Measurements from ENCODE around the gene UGT1A4.
"Not testable (repeated sequence)": the region's sequence is repeated elsewhere in the genome, so short reads cannot be mapped to it uniquely, and the experiment has no call there.

The UGT1A4 gene

DNA sequence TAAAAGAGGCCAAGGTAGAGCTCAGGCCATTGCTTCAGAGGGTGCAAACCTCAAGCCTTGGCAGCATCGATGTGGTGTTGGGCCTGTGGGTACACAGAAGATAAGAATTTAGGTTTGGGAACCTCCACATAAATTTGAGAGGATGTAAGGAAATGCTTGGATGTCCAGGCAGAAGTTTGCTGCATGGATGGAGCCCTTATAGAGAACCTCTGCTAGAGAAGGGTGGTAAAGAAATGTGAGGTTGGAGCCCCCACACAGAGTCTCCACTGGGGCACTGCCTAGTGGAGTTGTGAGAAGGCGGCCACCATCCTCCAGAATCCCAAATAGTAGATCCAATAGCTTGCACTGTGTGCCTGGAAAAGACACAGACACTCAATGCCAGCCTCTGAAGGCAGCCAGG is 32.2 kb downstream of the UGT1A4 start:
- DNase-seq (ENCODE audit: low spot score) = not testable (repeated sequence)

DNA sequence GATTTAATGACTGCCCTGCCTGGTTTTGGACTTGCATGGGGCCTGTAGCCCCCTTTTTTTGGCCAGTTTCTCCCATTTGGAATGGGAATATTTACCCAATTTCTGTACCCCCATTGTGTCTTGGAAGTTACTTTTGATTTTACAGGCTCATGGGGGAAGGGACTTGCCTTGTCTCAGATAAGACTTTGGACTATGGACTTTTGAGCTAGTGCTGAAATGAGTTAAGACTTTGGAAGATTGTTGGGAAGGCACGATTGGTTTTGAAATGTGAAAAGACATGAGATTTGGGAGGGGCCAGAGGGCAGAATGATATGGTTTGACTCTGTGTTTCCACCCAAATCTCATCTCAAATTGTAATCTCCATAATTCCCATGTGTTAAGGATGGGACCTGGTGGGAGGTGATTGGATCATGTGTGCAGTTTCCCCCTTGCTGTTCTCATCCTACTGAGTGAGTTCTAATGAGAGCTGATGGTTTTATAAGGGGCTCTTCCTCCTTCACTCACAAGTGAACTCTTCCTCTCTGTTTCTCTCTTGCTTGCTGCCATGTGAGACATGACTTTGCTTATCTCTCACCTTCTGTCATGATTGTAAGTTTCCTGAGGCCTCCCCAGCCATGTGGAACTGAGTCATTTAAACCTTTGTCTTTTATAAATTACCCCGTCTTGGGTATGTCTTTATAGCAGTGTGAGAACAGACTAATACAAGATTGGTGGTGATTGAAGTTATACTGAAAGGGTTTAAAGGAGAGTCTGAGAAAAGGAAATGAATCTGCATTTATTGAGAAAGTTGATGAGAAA is 32.9 kb downstream of the UGT1A4 start:
- DNase-seq (ENCODE audit: low spot score) = not testable (repeated sequence)

DNA sequence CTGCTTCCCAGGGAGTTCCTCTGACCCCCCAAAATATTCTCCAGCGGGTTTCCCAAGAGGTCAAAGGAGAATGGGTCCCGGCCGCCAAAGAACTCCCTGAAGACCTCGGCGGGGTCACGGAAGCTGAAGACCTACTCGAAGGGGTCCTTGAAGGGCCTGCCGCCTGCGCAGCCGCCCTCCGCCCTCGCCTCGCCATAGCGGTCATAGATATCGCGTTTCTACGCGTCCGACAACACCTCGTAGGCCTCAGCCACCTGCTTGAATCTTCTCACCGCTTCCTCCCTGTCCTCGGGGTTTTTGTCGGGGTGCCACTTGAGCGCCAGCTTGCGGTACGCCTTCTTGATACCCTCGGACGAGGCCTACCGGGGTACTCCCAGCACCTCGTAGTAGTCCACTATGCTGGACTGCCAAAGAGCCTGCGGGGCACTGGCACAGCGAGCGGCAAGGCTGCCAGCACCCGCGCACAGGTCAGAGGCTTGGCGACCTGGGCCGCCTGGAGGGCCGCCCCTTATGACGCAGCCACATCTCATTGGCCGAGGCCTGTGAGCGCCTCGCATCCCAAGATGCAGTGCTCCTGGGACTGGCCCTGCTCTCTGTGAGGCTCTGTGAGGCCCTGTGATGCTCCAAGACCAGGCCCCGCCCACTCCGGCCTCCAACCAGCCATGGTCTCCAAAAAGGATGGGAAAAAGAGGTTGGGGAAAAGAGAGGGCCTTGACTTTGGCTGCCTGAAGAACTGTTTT is 36.5 kb downstream of the UGT1A4 start:
- no peak for DNase-seq (ENCODE audit: low spot score)

DNA sequence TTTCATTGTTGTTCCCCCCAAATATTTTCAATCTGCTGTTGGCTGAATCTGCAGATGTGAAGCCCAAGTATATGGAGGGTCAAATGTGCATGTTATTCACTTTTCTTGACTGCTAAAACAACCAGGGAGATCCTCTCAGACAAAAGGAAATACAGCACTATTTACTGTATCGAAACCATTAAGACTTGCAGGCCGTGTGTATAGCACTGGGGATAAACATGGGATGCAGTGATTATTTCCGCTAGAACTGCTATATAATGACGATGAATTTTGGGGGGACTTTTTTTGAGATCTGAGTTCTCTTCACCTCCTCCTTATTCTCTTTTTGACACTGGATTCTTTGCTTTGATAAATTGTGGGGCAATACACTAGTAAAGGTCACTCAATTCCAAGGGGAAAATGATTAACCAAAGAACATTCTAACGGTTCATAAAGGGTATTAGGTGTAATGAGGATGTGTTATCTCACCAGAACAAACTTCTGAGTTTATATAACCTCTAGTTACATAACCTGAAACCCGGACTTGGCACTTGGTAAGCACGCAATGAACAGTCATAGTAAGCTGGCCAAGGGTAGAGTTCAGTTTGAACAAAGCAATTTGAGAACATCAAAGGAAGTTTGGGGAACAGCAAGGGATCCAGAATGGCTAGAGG is 38.0 kb downstream of the UGT1A4 start:
- DNase-seq (ENCODE audit: low spot score) = no peak

DNA sequence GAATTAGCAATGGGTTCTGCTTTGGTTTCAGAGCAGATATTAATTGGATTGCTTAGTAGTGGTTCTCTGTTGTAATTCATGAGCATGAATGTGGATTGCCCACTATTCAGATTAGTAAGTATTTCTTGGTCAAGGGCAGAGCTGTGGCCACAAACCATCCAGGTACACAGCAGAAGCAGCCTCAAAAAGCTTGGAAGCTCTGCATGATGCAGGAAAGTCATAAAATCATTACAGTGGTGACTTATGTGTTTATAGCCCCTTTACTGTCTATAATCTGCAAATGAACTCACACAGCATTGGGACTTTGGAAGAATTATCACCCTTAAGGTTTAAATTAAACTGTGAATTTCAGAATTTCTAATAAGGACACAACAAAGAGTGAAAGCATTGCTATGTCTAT is 39.6 kb downstream of the UGT1A4 start:
- DNase-seq (ENCODE audit: low spot score) = no peak

DNA sequence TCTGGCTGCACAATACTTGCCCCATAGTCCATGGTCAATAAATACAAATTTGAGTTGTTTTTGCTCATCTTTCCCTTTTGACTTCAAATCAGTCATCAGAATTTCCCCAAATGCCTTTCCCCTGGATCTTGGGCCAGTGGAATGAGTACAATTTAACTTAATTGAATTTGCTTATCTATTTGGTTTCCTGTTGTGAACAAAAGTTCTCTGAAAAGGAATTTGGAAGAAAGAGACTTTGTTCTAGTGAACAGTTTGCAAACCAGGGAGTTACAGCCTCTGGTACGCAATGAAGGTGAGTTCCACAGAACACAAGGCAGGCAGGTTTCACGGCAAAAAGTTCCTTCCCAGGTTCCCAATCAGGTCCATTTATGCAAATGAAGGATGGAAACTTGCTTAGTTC is 40.3 kb downstream of the UGT1A4 start:
- DNase-seq (ENCODE audit: low spot score) = no peak

DNA sequence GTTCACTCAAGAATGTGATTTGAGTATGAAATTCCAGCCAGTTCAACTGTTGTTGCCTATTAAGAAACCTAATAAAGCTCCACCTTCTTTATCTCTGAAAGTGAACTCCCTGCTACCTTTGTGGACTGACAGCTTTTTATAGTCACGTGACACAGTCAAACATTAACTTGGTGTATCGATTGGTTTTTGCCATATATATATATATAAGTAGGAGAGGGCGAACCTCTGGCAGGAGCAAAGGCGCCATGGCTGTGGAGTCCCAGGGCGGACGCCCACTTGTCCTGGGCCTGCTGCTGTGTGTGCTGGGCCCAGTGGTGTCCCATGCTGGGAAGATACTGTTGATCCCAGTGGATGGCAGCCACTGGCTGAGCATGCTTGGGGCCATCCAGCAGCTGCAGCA is 41.5 kb downstream of the UGT1A4 start, which contains the start of gene UGT1A1:
UGT1A1 (plus strand) TSS at position 228 of the 400 bp plus-strand sequence; CDS start at position 246, 18 bp downstream.
- no peak for DNase-seq (ENCODE audit: low spot score)

DNA sequence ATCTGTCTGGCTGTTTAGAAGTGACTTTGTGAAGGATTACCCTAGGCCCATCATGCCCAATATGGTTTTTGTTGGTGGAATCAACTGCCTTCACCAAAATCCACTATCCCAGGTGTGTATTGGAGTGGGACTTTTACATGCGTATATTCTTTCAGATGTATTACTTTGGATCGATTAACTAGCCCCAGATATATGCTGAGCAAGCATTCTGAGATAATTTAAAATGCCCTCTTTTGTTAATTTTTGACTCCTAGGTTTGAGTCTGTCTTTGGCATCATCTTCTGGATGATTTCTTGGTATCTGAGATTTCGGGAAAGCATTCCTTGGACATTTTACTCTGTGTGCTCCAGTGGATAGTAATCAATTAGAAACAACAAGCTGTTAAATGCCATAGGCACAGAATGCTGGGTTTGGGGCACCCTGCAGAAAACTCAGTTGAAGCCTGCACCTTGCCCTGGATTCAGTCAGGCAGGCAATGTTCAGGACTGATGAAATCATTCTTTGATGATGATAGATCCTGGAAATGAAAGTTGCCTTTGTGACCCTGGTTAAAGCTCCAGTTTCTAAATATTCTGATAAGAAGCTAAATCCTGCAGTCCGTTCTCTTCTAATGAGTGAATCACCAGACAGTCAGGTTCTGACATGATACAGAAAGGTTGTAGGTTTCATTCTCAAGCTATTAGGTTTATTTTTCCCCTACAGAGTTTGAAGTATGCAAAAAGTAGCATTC is 42.7 kb downstream of the UGT1A4 start:
- no peak for DNase-seq (ENCODE audit: low spot score)

DNA sequence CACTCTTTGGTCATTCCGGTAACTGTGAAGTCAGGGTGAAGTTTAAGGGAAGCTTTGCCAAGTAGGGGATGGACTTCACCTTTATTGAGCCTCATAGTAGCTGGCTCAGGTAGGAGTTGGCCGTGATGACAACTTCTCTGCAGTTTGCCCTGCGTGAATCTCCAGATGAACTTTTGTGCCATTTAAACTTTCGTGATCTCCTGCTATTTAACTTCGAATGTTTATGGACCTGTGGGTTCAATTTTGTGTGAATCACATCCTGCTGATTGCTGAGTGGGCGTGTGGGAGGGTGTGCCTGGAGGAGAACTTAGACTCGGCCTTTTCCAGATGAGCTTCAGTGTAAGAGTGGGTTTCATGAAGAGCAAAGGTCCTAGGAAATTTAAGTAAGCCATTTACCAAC is 45.7 kb downstream of the UGT1A4 start:
- DNase-seq (ENCODE audit: low spot score) = no peak

DNA sequence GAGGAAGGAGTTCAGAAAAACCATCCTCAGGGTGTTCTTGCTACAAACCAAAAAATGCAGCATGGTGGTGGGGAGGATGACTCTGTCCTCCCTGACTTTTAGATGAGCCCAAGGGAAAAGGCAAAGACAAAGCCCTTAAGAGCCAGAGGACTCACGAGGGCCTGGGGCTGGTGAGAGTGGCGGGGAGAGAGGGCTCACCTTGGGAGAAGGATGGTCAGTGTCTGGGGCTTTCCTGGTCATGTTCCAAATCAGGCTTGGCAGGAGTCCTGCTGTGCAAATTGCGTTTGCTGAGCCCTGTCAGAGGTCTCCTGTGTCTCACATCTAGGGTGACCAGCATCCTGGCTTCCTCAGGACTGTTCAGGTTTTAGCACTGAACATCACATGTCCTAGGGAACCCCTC is 46.2 kb downstream of the UGT1A4 start:
- no peak for DNase-seq (ENCODE audit: low spot score)

DNA sequence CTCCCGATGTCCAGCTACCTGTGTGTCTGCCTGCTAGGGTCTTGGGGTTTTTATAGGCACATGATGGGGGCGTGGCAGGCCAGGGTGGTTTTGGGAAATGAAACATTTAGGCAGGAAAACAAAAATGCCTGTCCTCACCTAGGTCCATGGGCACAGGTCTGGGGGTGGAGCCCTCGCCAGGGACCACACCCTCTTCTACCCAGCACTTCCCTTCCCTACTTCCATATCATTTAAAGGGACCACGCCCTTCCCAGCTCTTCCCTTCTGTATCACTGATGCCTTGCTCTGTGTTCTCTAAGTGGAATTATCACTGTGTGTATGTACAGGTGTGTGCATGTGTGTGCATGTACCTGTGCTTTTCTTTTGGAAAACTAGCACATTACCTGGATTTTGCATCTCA is 47.9 kb downstream of the UGT1A4 start:
- DNase-seq (ENCODE audit: low spot score) = no peak

DNA sequence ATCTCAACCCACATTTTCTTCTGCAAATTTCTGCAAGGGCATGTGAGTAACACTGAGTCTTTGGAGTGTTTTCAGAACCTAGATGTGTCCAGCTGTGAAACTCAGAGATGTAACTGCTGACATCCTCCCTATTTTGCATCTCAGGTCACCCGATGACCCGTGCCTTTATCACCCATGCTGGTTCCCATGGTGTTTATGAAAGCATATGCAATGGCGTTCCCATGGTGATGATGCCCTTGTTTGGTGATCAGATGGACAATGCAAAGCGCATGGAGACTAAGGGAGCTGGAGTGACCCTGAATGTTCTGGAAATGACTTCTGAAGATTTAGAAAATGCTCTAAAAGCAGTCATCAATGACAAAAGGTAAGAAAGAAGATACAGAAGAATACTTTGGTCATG is 49.5 kb downstream of the UGT1A4 start:
- no peak for DNase-seq (ENCODE audit: low spot score)

DNA sequence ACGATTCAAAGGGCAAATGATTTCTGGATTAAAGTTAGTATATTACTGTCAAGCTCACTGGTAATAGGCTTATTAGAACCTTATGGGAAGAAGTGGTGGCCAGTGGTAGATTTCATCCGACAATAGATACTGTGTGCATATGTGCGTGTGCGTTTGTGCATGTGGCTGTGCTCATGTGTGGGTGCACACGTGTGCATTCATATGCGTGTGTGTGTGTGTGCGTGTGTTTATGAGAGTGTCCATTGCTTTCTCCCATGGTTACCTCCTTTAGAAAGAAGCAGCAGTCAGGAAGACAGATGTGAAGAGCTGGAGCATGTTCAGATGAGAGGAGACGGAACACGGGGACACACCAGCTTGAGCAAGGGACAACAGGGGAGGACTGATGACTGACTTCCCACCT is 50.7 kb downstream of the UGT1A4 start:
- no peak for DNase-seq (ENCODE audit: low spot score)

DNA sequence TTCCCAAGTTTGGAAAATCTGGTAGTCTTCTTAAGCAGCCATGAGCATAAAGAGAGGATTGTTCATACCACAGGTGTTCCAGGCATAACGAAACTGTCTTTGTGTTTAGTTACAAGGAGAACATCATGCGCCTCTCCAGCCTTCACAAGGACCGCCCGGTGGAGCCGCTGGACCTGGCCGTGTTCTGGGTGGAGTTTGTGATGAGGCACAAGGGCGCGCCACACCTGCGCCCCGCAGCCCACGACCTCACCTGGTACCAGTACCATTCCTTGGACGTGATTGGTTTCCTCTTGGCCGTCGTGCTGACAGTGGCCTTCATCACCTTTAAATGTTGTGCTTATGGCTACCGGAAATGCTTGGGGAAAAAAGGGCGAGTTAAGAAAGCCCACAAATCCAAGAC is 53.6 kb downstream of the UGT1A4 start:
- DNase-seq (ENCODE audit: low spot score) = no peak

DNA sequence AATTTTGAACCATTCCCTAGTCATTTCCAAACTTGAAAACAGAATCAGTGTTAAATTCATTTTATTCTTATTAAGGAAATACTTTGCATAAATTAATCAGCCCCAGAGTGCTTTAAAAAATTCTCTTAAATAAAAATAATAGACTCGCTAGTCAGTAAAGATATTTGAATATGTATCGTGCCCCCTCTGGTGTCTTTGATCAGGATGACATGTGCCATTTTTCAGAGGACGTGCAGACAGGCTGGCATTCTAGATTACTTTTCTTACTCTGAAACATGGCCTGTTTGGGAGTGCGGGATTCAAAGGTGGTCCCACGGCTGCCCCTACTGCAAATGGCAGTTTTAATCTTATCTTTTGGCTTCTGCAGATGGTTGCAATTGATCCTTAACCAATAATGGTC is 54.0 kb downstream of the UGT1A4 start:
- no peak for DNase-seq (ENCODE audit: low spot score)

DNA sequence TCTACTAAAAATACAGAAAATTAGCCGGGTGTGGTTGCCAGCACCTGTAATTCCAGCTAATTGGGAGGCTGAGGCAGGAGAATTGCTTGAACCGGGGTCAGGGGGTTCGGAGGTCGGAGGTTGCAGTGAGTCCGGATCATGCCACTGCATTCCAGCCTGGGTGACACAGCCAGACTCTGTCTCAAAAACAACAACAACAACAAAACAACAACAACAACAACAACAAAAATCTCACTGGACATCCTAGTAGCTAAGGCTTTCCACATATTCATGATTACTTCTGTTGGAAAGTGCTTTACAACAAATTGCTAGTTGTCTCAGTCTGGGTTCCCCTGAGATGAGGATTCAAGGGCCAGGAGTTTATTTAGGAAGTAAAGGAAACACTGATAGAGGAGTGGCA is 55.3 kb downstream of the UGT1A4 start:
- DNase-seq (ENCODE audit: low spot score) = no peak

DNA sequence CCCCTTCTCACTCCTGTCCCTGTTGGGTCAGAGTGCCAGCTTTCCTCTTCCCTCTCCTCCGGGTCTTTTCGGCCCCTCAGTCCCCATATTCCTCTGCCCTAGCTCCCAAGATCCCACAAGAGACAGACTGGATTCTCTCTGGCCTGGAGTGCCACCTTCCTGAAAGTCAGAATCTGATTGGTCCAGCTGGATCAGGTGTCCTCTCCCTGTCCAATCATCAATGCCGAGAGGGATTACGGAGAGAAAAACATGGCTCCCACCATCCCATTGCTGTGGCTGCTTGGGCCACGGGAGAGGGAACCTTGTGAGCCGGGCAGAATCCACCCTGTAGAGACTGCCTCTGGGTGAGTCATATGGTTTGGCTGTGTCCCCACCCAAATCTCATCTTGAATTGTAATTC is 56.9 kb downstream of the UGT1A4 start:
- DNase-seq (ENCODE audit: low spot score) = no peak

DNA sequence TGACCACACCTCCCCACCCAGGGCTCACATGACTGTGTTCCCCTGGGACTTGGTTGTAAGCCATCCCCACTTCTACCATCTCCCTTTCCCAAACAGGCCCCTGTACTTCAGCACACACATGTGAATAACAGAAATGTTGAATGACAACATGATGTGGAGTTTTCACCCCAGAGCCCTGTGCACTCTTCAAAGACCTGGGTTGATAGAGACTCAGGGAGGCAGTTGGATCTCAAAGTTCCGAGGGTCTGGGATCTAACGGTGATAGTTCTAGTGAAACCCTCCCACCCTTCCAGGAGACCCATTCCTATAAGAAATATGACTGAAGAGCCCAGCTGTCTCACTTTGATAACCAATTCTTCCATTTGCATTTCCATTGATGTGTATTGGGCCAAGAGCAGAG is 59.5 kb downstream of the UGT1A4 start, which contains the start of gene MROH2A:
MROH2A (plus strand) TSS at position 301 of the 400 bp plus-strand sequence. CDS start 1,029 bp downstream, outside the sequence.
- DNase-seq (ENCODE audit: low spot score) = no peak

DNA sequence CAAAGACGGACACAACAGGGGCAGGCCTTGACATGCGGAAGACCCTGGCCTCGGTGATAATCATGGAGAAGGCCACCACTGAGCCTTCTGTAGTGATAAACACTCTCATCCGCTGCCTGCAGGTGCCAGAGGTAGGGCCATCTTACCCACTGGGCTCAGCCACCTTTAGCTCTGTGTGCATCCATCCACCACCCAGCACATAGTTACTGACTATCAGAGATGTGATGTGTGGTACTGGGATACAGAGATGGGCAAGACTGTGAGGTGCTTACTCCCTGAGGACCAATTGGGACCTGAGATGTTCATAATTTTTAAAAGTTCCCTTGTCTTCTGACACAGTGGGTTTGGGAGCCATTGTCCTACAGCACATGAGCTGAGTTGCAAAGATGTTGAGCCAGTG is 61.2 kb downstream of the UGT1A4 start:
- DNase-seq (ENCODE audit: low spot score) = no peak

DNA sequence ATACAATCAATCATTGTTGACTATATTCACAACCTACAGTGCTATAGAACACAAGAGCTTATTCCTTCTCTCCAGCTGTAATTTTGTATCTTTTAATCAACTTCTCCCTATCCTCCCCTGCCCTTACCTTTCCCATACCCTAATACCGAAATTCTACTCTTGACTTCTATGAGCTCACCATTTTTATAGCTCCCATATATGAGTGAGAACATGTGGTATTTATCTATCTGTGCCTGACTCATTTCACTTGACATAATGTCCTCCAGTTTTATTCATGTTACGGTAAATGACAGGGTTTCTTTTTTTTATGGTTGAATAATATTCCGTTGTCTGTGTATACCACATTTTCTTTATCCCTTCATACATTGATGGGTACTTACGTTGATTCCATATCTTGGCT is 62.2 kb downstream of the UGT1A4 start:
- DNase-seq (ENCODE audit: low spot score) = no peak

DNA sequence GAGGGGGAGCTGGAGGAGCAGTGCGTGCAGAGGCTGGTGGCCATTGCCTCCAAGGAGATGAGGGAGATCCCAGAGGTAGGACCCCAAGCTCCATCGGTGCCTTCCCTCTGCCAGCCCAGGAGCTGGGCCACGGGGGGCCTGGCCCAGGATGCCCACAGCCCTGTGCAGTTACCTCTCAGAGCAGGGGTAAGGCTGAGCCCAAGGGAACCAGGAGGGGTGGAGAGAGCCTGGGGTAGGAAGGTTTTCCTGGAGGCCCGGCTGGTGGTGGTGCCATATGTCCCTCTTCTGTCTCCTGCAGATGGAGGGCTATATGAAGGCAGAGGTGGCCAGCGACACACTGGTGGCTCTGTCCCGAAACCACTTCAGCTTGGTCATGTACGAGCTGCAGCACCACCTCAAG is 71.0 kb downstream of the UGT1A4 start:
- DNase-seq (ENCODE audit: low spot score) = no peak

All from left forelimb (tissue), 1 donor.